ENCODE measurements around the gene PRDM11. TPM values are rescaled to one million over a fixed set of nuclear protein-coding genes. Genes with fewer than 3 reads are reported as not detected.

PRDM11 gene
- total and polyA plus RNA-seq, 2 of the 8 experiments (the other 6 are each of a cell fraction or from before 2014, with no cell fraction given) = 3.6 to 11.7 TPM

- no peak for TF ChIP-seq CTBP2 (IDR thresholded peaks at IDR 0.05; ENCODE audit: borderline replicate concordance, insufficient read depth, insufficient read length, low read length)
- no peak for TF ChIP-seq ATF2 (IDR thresholded peaks at IDR 0.05; ENCODE audit: low read length)
- no peak for TF ChIP-seq ASH2L (IDR thresholded peaks at IDR 0.05; ENCODE audit: low read length)
- no peak for TF ChIP-seq EGR1 (IDR thresholded peaks at IDR 0.05; ENCODE audit: borderline replicate concordance, low read depth, low read length)
- TF ChIP-seq PHF8 (conservative IDR thresholded peaks at IDR 0.05; ENCODE audit: low read depth, low read length) = no peak
- TF ChIP-seq RBBP5 (IDR thresholded peaks at IDR 0.05; ENCODE audit: borderline replicate concordance, low read depth, low read length) = no peak
Measured at GRCh38 chr11:45216031-45216430, 69.6 kb downstream of the PRDM11 start (continued).

Measured in H1 (cell line).